Endothelial cell of umbilical vein (primary cell): ENCODE results near the gene FAM222A. TPM values are rescaled to one million over a fixed set of nuclear protein-coding genes. Genes with fewer than 3 reads are reported as not detected.

Experiments
- BruUV-seq: library from RNA; stranded (reverse); fragments of 400-500 nt; replicated peaks from 2 replicates; lab custom pipeline; 2021; lab: Mats Ljungman, UMichigan
- CTCF ChIA-PET: fragments of 300-600, 350-600 bp; sonication (Branson Sonifier 250); formaldehyde crosslinking; loops from one replicate; lab custom pipeline; 2021; ENCODE audit warnings: antibody characterized with exemption, inconsistent platforms; lab: Charles Lee
- POLR2A ChIA-PET: fragments of 300-600, 350-600 bp; sonication (Branson Sonifier 250); formaldehyde crosslinking; loops from one replicate; lab custom pipeline; 2021; ENCODE audit warnings: antibody characterized with exemption, inconsistent platforms; lab: Charles Lee
- DNase-seq: peaks from one replicate; pipeline ENCODE4 v3.0.0-alpha.2; 2011; ENCODE audit warnings: low read depth, low spot score
- FAIRE-seq: peaks from 2 replicates; lab custom pipeline; 2011; peaks lifted over from hg19 to GRCh38; lab: Jason Lieb, UNC
- H2AFZ ChIP-seq: 2 replicates; pipeline ENCODE4 v1.6.0; 2012; ENCODE audit warnings: low read depth, low read length, control low read depth, inconsistent platforms
- H3K27ac ChIP-seq: 2 replicates; pipeline ENCODE4 v1.5.1; 2011; ENCODE audit warnings: low read depth, mild to moderate bottlenecking, control low read depth, low read length, moderate library complexity; ENCODE audit not compliant: insufficient read depth
- H3K27me3 ChIP-seq, 2 experiments: 2 replicates each; pipeline versions ENCODE4 v1.6.0 to v1.6.1; 2011; ENCODE audit warnings: low read length in 2 of 2, mixed read lengths in 1 of 2; ENCODE audit not compliant: control insufficient read depth in 2 of 2, insufficient read depth in 2 of 2
- H3K36me3 ChIP-seq, 2 experiments: 2 replicates in 1 of 2; 3 replicates in 1 of 2; pipeline ENCODE4 v1.5.1; 2011; ENCODE audit warnings: low read length in 2 of 2, mild to moderate bottlenecking in 1 of 2, moderate library complexity in 1 of 2; ENCODE audit not compliant: control insufficient read depth in 2 of 2, insufficient read depth in 2 of 2; ENCODE audit errors: extremely low read depth in 1 of 2
- H3K4me1 ChIP-seq: 3 replicates; pipeline ENCODE4 v1.5.1; 2011; ENCODE audit warnings: mild to moderate bottlenecking, low read length; ENCODE audit not compliant: control insufficient read depth, insufficient read depth; ENCODE audit errors: extremely low read depth
- H3K4me2 ChIP-seq: 2 replicates; pipeline ENCODE4 v1.6.1; 2011; ENCODE audit warnings: low read length, control low read depth, mixed read lengths; ENCODE audit not compliant: insufficient read depth
- H3K4me3 ChIP-seq, 3 experiments: fragments of 200-600 bp in 1 of 3; sonication (generic), shearing (Covaris generic) in 1 of 3; replicated peaks in 1 of 3; 2 replicates each; pipeline ENCODE4 v1.5.1; 2011 to 2016; ENCODE audit warnings: control low read depth in 3 of 3, low read length in 3 of 3, mild to moderate bottlenecking in 2 of 3, inconsistent platforms in 1 of 3, low read depth in 1 of 3, moderate library complexity in 1 of 3; ENCODE audit not compliant: insufficient read depth in 1 of 3
- H3K79me2 ChIP-seq: 2 replicates; pipeline ENCODE4 v1.6.0; 2012; ENCODE audit warnings: low read length, inconsistent platforms; ENCODE audit not compliant: control insufficient read depth, insufficient read depth
- H3K9ac ChIP-seq: replicated peaks from 2 replicates; pipeline ENCODE3; 2011; ENCODE audit warnings: low read length, control low read depth; ENCODE audit not compliant: insufficient read depth; ENCODE audit errors: extremely low read depth
- H3K9me1 ChIP-seq: replicated peaks from 3 replicates; pipeline ENCODE4 v1.6.0; 2011; ENCODE audit warnings: mild to moderate bottlenecking, low read length; ENCODE audit not compliant: control insufficient read depth, insufficient read depth; ENCODE audit errors: extremely low read depth
- H3K9me3 ChIP-seq: replicated peaks from 2 replicates; pipeline ENCODE4 v1.5.1; 2012; ENCODE audit warnings: low read length, inconsistent platforms; ENCODE audit not compliant: control insufficient read depth, insufficient read depth
- H4K20me1 ChIP-seq: replicated peaks from 2 replicates; pipeline ENCODE3; 2011; ENCODE audit warnings: mild to moderate bottlenecking, low read length; ENCODE audit not compliant: control insufficient read depth, insufficient read depth; ENCODE audit errors: extremely low read depth
- CTCF ChIP-seq, 2 donors: IDR thresholded peaks; 1 replicate in 1 of 2; 2 replicates in 1 of 2; pipeline ENCODE4 v1.5.1; 2011; ENCODE audit warnings: low read length in 2 of 2, mild to moderate bottlenecking in 2 of 2, moderate library complexity in 2 of 2, control low read depth in 1 of 2, inconsistent platforms in 1 of 2, low read depth in 1 of 2; ENCODE audit not compliant: insufficient read depth in 1 of 2; ENCODE audit errors: extremely low read depth in 1 of 2
- EZH2 ChIP-seq: IDR thresholded peaks from 2 replicates; pipeline ENCODE4 v1.6.1; 2012; ENCODE audit warnings: borderline replicate concordance, low read depth, mild to moderate bottlenecking, moderate library complexity, low read length, inconsistent platforms; ENCODE audit not compliant: severe bottlenecking
- FOS ChIP-seq: IDR thresholded peaks from 2 replicates; pipeline ENCODE4 v1.6.1; 2011; ENCODE audit warnings: mild to moderate bottlenecking, low read length, moderate library complexity, borderline replicate concordance; ENCODE audit not compliant: insufficient read depth
- GATA2 ChIP-seq: IDR thresholded peaks from 2 replicates; pipeline ENCODE4 v1.7.0; 2011; ENCODE audit warnings: low read depth, mild to moderate bottlenecking, moderate library complexity, mixed read lengths, low read length; ENCODE audit not compliant: insufficient read length, insufficient read depth
- JUN ChIP-seq: IDR thresholded peaks from 2 replicates; pipeline ENCODE4 v1.6.1; 2011; ENCODE audit warnings: borderline replicate concordance, low read depth; ENCODE audit not compliant: insufficient read length, insufficient read depth
- MAX ChIP-seq: IDR thresholded peaks from 2 replicates; pipeline ENCODE4 v1.6.1; 2011; ENCODE audit not compliant: insufficient read depth, insufficient read length
- MYC ChIP-seq: IDR thresholded peaks from one replicate; pipeline ENCODE4 v1.6.1; 2011; ENCODE audit warnings: mild to moderate bottlenecking, low read depth, low read length
- POLR2A ChIP-seq: IDR thresholded peaks from 2 replicates; pipeline ENCODE4 v1.6.1; 2012; ENCODE audit warnings: low read depth, mild to moderate bottlenecking, control low read depth, low read length
- POLR2AphosphoS5 ChIP-seq: IDR thresholded peaks from 2 replicates; pipeline ENCODE4 v1.6.1; 2012; ENCODE audit warnings: low read depth, mild to moderate bottlenecking, control low read depth, low read length, moderate library complexity; ENCODE audit not compliant: insufficient read depth
- dilution Hi-C: fragments of 300-500 bp; cut with MboI; formaldehyde crosslinking; loops from one replicate; pipeline ENCODE4 v1.15.0; 2019; ENCODE audit warnings: low sequenced_read_pairs; ENCODE audit not compliant: extremely low pct_ligation_motif_present
- intact Hi-C: fragments of 100-400 bp; cut with micrococcal nuclease; formaldehyde crosslinking; loops from one replicate; pipeline ENCODE4 v1.10.0; 2022
- polyA plus RNA-seq, 4 experiments: library from polyadenylated mRNA; depleted of rRNA in 3 of 4; stranded (reverse) in 3 of 4; unstranded in 1 of 4; fragments of >200 nt; gene quantifications; 2 replicates each; pipeline versions ENCODE4 v1.2.1 to v1.2.3, GENCODE V29; 2011 to 2012; ENCODE audit warnings: missing spikeins in 1 of 4
- total RNA-seq: library from RNA; stranded (reverse); gene quantifications from 2 replicates; pipeline ENCODE4 v1.2.3, GENCODE V29; 2021

The FAM222A gene
- total and polyA plus RNA-seq, 2 donors (not counting 3 experiments of a cell fraction or from before 2014, with no cell fraction given) = 0.62 to 1.7 TPM

GRCh38 chr12:109818253-109818652 is 104.6 kb downstream of the FAM222A start:
- FAIRE-seq (no peak), DNase-seq (no peak)
- Histone ChIP-seq H2AFZ (no peak overlapping the region), H4K20me1 (no peaks in the 10 kb centered on the region), H3K27me3 (no peaks in the 10 kb centered on the region), H3K36me3 (peaks cover 0 to 5% of the 10 kb centered on the region in 2 experiments), H3K79me2 (no peaks in the 10 kb centered on the region), H3K4me3 (no peak overlapping the region), H3K9ac (no peak overlapping the region), H3K4me2 (no peak overlapping the region), H3K9me1 (no peaks in the 10 kb centered on the region), H3K27ac (no peak overlapping the region), H3K9me3 (no peaks in the 10 kb centered on the region), H3K4me1 (no peaks in the 10 kb centered on the region)
- ChIA-PET CTCF (interaction anchor here (1.4 to 3.3 kb wide), 2 partner anchors 12 to 26 kb away, joined by 3 to 13 read pairs; no protein-coding TSS in a partner anchor), POLR2A (no interaction called here)
- dilution Hi-C loops (no loop called here), intact Hi-C loops (no loop called here)
- TF ChIP-seq CTCF (IDR thresholded peaks at IDR 0.05; ENCODE audit: extremely low read depth in 1 of 2, insufficient read depth in 1 of 2, low read depth in 1 of 2, low read length in 2 of 2) = no peak
- TF ChIP-seq POLR2A = no peak
- TF ChIP-seq MAX = no peak
- no peak for TF ChIP-seq EZH2
- no peak for TF ChIP-seq MYC
- TF ChIP-seq JUN = no peak
- TF ChIP-seq FOS = no peak
- TF ChIP-seq GATA2 = no peak
- TF ChIP-seq POLR2AphosphoS5 = no peak
- no TSS peak for BruUV-seq
